Activated naive CD8-positive, alpha-beta T cell (primary cell): ENCODE data around the gene KIRREL3.

Experiments
- H3K27ac Mint-ChIP-seq: one replicate; pipeline ENCODE4 v1.8.0; 2021; ENCODE audit warnings: mixed read lengths
- H3K27me3 Mint-ChIP-seq: one replicate; pipeline ENCODE4 v1.8.0; 2021; ENCODE audit warnings: mixed read lengths
- H3K36me3 Mint-ChIP-seq: one replicate; pipeline ENCODE4 v1.8.0; 2021; ENCODE audit warnings: mixed read lengths
- H3K4me1 Mint-ChIP-seq: one replicate; pipeline ENCODE4 v1.8.0; 2021; ENCODE audit warnings: low read depth, mixed read lengths
- H3K4me3 Mint-ChIP-seq: one replicate; pipeline ENCODE4 v1.8.0; 2021; ENCODE audit warnings: mild to moderate bottlenecking, mixed read lengths
- H3K9me3 Mint-ChIP-seq: one replicate; pipeline ENCODE4 v1.8.0; 2021; ENCODE audit warnings: low read depth, mixed read lengths

The KIRREL3 gene

DNA sequence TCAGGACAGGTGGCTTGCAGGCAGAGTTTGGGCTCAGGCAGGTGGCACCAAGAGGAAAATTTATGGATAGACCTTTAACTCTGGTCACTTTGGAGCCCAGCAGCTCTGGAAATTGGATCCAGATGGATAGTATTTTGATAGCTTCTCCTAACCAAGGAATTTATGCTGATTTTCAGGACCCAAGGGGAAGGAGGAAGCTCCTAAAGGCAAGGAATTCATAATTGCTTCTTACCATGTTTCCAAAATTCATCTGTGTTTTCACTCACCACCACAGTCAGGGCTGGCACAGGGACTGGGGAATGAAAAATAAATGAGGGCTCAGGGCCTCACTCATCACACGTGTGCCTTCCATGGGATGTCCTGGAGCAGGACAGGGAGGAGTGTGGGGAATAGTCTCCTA is 327.3 kb downstream of the KIRREL3 start:
- Mint-ChIP-seq H3K36me3 (no peaks in the 10 kb centered on the region), H3K4me3 (no peak overlapping the region), H3K27ac (no peak overlapping the region), H3K27me3 (peaks cover 3% of the 10 kb centered on the region), H3K9me3 (no peaks in the 10 kb centered on the region), H3K4me1 (no peaks in the 10 kb centered on the region)

DNA sequence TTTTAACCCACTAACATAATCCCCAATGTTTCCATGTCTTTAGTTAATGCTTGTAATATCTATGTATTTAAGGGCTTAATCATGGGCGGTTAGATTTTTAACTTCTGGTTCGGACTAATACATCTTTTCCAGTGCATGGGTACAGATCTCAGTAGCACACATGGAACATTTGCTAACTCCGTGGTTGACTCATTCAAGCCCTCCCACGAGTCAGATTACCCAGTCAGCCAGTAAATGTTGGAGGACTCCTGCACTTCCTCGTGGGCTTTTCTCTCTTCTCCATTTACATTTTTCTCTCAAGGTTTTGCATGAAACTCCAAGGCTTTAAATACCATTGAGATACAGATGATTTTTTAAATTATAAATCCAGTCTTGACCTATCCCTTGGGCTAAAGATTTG is 331.2 kb downstream of the KIRREL3 start:
- Mint-ChIP-seq H3K36me3 (no peaks in the 10 kb centered on the region), H3K27me3 (peaks cover 7% of the 10 kb centered on the region), H3K27ac (no peak overlapping the region), H3K4me3 (no peak overlapping the region), H3K4me1 (no peaks in the 10 kb centered on the region), H3K9me3 (no peaks in the 10 kb centered on the region)

GRCh38 chr11:126664643-126665042 is 335.9 kb downstream of the KIRREL3 start:
- Mint-ChIP-seq H3K27me3 (peaks cover 9% of the 10 kb centered on the region), H3K9me3 (no peaks in the 10 kb centered on the region), H3K36me3 (no peaks in the 10 kb centered on the region), H3K4me3 (no peak overlapping the region), H3K4me1 (no peaks in the 10 kb centered on the region), H3K27ac (no peak overlapping the region)

DNA sequence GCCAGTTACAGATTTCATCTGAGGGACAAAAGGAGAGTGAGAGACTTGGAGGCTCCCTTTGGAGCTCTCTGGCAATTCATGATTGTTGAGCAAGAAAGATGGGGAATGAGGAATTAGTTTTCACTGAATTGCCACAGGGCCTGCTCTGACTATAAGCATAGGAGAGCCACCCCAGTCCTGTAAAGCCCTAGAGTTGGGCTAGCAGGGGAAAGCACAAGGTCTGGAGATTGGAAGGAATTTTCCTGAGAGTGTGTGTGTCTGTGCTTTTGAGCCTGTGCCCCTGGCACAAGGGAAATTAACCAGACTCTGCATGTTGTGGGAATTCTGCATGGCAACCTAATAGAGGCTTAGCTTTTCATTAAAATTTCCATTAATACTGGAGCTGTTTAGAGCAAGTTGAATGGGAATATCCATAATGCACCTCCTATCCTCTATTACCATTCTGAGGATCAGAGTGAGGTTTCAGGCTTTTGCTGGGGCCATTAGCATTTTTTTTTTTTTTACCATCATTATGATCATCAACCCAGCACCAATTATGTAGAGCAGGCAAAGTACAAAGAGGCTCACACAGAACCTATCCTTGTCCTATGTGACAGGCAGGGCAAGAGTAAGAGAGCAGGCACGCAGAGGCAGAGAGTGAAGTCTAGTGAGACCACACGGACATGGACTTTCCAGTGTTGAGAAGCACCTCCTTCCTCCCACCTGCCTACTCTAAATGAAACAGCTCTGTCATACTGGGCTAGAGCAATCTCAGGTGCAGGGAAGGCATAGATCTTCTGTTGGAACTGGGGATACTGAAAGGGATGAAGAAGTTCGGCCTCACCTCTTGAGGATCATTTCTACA is 336.6 kb downstream of the KIRREL3 start:
- H3K36me3 Mint-ChIP-seq = no peaks in the 10 kb centered on the region
- H3K9me3 Mint-ChIP-seq = no peaks in the 10 kb centered on the region
- no peak overlapping the region for H3K27ac Mint-ChIP-seq
- no peaks in the 10 kb centered on the region for H3K4me1 Mint-ChIP-seq
- H3K27me3 Mint-ChIP-seq = peaks cover 9% of the 10 kb centered on the region
- no peak overlapping the region for H3K4me3 Mint-ChIP-seq

DNA sequence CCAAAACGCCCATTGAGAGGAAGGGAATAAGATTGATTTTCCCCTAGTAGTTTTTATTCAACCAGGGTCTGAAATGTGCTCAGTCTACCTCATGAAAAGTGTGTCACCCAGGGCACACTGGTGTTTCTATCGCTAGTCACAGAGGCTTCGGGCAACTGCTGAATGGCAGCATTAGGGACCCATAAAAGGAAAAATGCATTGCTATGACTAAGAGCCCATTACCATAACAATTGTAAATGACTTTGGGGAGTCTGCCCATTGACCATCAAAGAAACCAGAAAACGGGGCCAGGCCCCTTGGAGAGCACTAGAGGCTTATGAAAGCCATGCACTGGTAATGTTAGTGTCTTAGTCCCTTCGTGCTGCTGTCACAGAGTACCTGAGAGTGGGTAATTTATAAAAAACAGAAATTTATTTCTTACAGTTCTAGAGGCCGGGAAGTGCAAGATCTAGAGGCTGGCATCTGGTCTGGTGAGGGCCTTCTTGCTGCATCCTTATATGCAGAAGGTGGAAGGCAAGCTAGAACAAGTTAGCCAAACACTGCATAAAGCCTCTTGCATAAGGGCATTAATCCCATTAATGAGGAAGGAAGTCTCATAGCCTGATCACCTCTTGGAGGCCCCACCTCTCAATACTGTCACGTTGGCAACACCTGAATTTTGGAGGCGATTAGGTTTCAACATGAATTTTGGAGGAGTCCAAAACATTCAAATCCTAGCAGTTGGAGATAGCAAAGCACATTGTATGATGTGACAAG is 338.4 kb downstream of the KIRREL3 start:
- Mint-ChIP-seq H3K27me3 (peaks cover 8% of the 10 kb centered on the region), H3K4me3 (no peak overlapping the region), H3K27ac (no peak overlapping the region), H3K4me1 (no peaks in the 10 kb centered on the region), H3K9me3 (no peaks in the 10 kb centered on the region), H3K36me3 (no peaks in the 10 kb centered on the region)

DNA sequence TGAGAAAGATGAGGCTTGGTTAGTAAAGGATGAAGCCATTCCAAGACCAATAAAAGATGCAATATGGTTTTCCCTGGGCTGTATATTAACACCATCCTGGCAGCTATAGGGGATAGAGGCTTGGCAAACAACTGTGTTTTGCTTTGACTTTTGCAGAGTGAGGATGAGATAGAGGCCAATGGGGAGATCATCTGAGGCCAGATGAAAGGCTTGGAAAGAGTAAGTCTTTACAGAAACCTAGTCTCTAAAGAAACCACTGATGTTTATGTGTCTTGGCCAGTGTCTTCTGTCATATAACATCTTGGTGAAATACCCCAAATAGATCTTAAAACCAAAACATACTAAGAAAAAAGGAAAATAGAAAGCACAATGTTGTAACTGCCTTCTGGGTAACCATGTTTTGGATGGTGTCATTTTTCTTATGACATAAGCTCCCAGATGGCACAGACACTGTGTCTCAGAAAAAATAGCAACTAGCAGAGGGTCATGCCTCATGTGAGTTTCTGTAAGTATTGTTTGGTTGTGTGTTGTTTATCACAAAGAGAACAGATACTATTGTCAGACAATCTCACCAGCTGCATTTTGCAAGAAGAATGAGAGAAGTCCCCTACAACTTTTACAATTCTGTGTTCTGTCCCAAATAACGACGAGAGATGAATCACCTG is 339.7 kb downstream of the KIRREL3 start:
- Mint-ChIP-seq H3K27me3 (peaks cover 3% of the 10 kb centered on the region), H3K36me3 (no peaks in the 10 kb centered on the region), H3K9me3 (no peaks in the 10 kb centered on the region), H3K4me1 (no peaks in the 10 kb centered on the region), H3K27ac (no peak overlapping the region), H3K4me3 (no peak overlapping the region)

DNA sequence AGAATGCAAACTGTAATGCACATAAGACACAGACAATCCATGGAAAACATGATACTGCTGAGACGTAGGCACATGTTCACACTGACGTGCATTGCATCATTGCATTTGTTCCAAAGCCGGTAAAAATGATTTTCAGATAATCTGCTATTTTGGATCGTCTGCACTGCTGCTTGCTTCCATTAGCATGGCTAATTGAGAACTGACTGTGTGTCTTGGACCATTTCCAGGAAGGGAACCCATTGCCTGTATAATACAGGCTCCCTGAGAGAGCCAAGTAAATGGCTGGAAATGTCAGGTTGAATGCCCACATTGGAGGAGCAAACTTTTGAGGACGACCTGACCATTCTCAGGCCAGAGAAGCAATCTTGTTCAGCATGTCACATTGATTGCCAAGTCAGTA is 340.2 kb downstream of the KIRREL3 start:
- Mint-ChIP-seq H3K36me3 (no peaks in the 10 kb centered on the region), H3K27me3 (peaks cover 2% of the 10 kb centered on the region), H3K4me1 (no peaks in the 10 kb centered on the region), H3K9me3 (no peaks in the 10 kb centered on the region), H3K4me3 (no peak overlapping the region), H3K27ac (no peak overlapping the region)

DNA sequence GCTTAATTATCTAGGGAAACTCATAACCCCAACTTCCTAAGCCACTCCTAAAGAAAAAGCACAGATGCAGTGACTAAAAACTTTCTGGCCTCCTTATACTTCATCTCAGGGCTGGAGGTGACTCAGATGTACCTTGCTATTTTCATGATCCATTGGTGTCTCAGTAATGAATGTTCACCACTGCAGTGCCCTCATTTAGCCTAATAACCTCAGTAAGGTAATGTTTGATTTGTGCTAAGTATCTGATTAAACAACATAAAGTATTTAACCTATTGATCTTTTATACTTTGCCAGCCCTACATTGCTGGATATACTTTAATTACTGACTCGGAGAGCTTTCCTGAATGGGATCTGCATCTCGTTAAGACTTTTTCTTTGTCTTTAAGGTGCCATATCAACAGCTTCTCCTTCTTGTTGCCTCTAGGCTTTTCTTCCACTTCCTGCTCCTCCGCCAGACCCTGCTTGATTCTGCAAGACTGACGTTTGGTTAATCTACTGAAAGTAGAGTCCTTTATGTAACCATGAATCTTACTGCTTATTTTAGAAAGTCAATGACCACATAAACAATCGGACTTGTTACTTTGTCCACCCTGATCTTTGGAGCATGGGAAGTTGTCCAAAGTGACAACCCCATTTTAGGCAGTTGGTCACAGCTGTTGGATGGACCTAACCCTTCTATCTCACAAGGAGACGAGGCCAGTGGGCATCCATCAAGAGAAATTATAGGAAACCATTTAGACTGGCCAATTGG is 342.1 kb downstream of the KIRREL3 start:
- Mint-ChIP-seq H3K4me1 (no peaks in the 10 kb centered on the region), H3K27me3 (peaks cover 3% of the 10 kb centered on the region), H3K4me3 (no peak overlapping the region), H3K9me3 (no peaks in the 10 kb centered on the region), H3K36me3 (no peaks in the 10 kb centered on the region), H3K27ac (no peak overlapping the region)

- peaks cover 1% of the 10 kb centered on the region for H3K27me3 Mint-ChIP-seq
- H3K9me3 Mint-ChIP-seq = no peaks in the 10 kb centered on the region
- H3K27ac Mint-ChIP-seq = no peak overlapping the region
- H3K4me1 Mint-ChIP-seq = no peaks in the 10 kb centered on the region
- no peak overlapping the region for H3K4me3 Mint-ChIP-seq
- no peaks in the 10 kb centered on the region for H3K36me3 Mint-ChIP-seq
These were observed 344.8 kb downstream of the KIRREL3 start for GRCh38 chr11:126655807-126656128.

DNA sequence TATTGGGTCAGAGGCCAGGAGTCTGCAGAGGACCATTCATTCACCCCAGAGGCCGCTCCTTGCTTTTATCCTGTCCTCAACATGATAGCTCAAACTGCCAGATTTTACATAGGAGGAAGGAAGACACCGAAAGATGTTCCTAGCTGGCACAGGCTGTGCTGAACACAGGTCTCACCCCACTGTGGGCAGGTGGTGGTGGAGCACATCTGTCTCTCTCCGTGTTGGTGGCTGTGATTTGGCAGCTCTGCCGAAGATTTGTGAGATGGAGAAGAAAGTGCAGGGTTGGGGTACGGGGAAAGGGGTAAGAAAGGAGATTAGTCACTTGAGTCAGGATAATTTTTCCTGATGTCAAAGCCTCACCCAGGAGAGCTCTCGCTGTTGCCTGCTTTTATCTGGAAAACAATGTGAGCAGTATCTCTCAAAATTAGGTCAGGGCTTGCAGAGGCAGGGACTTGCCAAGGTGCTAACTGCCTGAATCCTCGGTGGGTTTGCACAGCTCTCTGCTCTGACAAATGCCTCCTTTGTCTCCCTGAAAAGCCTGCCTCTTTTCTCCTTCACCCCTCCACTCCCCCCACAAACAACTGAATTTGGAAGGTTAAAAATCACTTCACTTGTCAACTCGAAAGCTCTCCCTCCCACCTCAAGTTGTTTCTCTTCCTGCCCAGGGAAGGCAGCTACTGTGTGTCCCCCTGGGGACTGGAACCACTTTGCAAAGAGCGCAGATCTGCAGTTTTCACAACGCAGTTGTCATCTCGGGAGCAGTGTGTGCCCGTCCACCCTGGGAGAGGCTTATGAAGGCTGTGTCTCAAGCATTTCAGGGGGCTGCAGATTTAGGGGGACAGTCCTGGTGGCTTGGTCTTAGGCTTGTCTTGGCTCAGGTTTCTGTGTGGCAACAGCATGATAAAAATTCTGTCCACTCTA is 345.4 kb downstream of the KIRREL3 start:
- Mint-ChIP-seq H3K4me1 (no peaks in the 10 kb centered on the region), H3K27ac (no peak overlapping the region)

GRCh38 chr11:126653040-126653439 is 347.5 kb downstream of the KIRREL3 start:
- Mint-ChIP-seq H3K27me3 (peaks cover 1% of the 10 kb centered on the region), H3K4me1 (no peaks in the 10 kb centered on the region), H3K36me3 (no peaks in the 10 kb centered on the region), H3K9me3 (no peaks in the 10 kb centered on the region), H3K4me3 (no peak overlapping the region), H3K27ac (no peak overlapping the region)

More for the DNA sequence above, 345.4 kb downstream of the KIRREL3 start:
- Mint-ChIP-seq H3K27me3 (peaks cover 1% of the 10 kb centered on the region), H3K4me3 (no peak overlapping the region), H3K9me3 (no peaks in the 10 kb centered on the region), H3K36me3 (no peaks in the 10 kb centered on the region)

DNA sequence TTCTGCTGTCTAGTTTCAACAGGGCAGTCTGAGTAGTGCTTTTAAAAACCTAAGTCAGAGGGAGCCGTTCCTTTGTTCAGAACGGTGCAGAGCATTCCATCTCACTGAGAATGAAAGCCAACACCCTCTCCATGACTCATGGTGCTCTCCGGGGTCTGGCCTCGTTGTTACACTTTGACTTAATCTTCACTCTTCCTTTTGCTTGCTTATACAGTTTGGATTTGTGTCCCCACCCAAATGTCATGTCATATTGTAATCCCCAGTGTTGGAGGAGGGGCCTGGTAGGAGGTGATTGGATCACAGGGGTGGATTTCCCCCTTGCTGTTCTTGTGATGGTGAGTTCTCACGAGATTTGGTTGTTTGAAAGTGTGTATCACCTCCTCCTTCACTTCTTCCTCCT is 352.8 kb downstream of the KIRREL3 start:
- no peaks in the 10 kb centered on the region for H3K4me1 Mint-ChIP-seq
- no peaks in the 10 kb centered on the region for H3K9me3 Mint-ChIP-seq
- no peaks in the 10 kb centered on the region for H3K27me3 Mint-ChIP-seq
- H3K4me3 Mint-ChIP-seq = no peak overlapping the region
- no peak overlapping the region for H3K27ac Mint-ChIP-seq
- H3K36me3 Mint-ChIP-seq = no peaks in the 10 kb centered on the region

DNA sequence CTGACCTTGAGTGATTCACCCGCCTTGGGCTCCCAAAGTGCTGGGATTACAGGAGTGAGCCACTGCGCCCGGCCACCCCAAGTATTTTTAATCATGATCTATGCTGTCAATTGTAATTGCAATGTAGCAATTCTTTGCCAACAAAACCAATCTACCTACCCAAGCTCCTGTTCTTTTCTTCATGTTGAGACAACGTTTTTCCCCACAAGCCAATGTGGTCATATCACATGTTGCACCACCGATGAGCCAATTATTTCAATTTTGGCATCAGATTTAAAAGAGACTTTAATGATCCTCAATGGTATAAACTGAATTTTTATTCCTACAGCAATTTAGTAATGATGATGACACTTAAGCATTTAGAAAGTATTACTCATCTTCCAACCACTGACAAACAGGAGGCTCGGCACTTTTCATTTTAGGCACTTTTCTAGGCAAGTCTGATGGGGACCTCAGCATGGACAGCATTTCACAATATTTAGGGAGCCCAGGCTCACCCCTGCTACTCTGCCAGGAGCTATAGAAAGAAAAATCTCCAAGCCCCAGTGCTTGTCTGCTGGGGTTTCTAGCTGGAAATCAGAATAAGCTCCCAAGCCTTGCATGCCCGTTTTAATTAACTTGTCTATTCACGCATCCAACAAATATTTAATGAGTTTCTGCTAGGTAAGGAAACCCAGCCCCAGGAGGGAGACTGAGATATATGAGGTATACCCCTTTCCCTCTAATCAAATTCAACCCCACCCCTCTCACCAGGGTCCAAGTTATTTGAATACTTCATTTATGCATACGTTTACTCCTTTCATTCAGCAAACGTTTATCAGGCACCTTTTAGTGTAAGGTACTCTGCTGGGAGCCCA is 353.6 kb downstream of the KIRREL3 start:
- Mint-ChIP-seq H3K4me3 (no peak overlapping the region), H3K9me3 (no peaks in the 10 kb centered on the region), H3K27me3 (no peaks in the 10 kb centered on the region)

More for the DNA sequence above, 353.6 kb downstream of the KIRREL3 start:
- H3K36me3 Mint-ChIP-seq = no peaks in the 10 kb centered on the region
- no peaks in the 10 kb centered on the region for H3K4me1 Mint-ChIP-seq
- H3K27ac Mint-ChIP-seq = no peak overlapping the region
